ENCODE measurements around the gene LINGO3.

DNA sequence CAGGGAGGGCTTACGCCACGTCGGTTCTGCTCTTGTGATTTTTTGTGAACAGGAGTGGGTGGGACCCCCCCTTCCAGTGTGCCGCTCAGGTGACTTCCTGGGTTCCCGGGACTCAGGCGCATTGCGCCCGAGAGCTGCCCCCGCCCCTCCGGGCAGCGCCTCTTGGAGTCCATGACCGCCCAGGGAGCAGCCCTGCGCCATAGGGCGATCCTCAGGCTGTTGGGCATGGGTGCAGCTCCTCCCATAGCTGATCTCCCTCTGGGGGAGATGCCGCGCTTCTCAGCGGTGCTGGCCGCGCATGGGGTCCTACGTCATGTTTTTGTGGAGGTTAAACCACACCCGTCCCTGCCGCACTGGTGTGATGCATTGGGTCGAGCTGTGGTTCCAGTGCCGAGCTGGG, 44.2 kb upstream of the LINGO3 start:
- TF ChIP-seq CTCF (IDR thresholded peaks at IDR 0.05) (no peak), POLR2A (IDR thresholded peaks at IDR 0.05) (no peak)
